ENCODE measurements around the gene NFS1. TPM values are rescaled to one million over a fixed set of nuclear protein-coding genes. Genes with fewer than 3 reads are reported as not detected.

NFS1 gene
- polyA plus RNA-seq, 1 of the 3 experiments (the other 2 are of a cell fraction) = 75.6 TPM

- Histone ChIP-seq H3K79me2 (ENCODE audit: insufficient read depth) (peaks cover 100% of the 10 kb centered on the region), H3K9me3 (no peaks in the 10 kb centered on the region), H4K20me1 (ENCODE audit: insufficient read depth) (peaks cover 100% of the 10 kb centered on the region), H3K9me2 (no peaks in the 10 kb centered on the region), H3K27me3 (ENCODE audit: insufficient read depth) (no peaks in the 10 kb centered on the region), H3K9ac (no peak overlapping the region), H2AFZ (ENCODE audit: low read depth) (no peak overlapping the region), H3K27ac (ENCODE audit: low read depth in 2 of 2, low read length in 1 of 2) (no peak overlapping the region), H3K4me1 (ENCODE audit: control insufficient read depth in 1 of 2, insufficient read depth in 2 of 2, low read depth in 1 of 2, low read length in 1 of 2) (peaks cover 3% of the 10 kb centered on the region in 2 experiments; a peak in 2 of 4 replicates), H3F3A (replicated peaks; ENCODE audit: insufficient read depth) (peaks cover 24% of the 10 kb centered on the region), H3K4me3 (ENCODE audit: low read depth in 2 of 2, low read length in 1 of 2) (no peak overlapping the region), H3K4me2 (no peak overlapping the region), H3K36me3 (replicated peaks in 1 of 2; ENCODE audit: control insufficient read depth in 1 of 2, insufficient read depth in 2 of 2, low read length in 1 of 2) (peaks cover 57 to 65% of the 10 kb centered on the region in 2 experiments)
- 97% methylated on average over 9 of the region's 9 CpGs for WGBS (ENCODE audit: low lambda C conversion rate)
- POLR2A ChIA-PET = no interaction called here
- TF ChIP-seq EP300 (IDR thresholded peaks at IDR 0.05; ENCODE audit: borderline replicate concordance in 1 of 2, low read depth in 1 of 2, low read length in 1 of 2) = no peak
- no peak for TF ChIP-seq RCOR1 (IDR thresholded peaks at IDR 0.05; ENCODE audit: low read length)
- TF ChIP-seq POLR2AphosphoS5 (IDR thresholded peaks at IDR 0.05; ENCODE audit: low read depth, low read length) = no peak
- TF ChIP-seq YY1 (IDR thresholded peaks at IDR 0.05; ENCODE audit: low read depth) = no peak
- TF ChIP-seq SMC3 (IDR thresholded peaks at IDR 0.05; ENCODE audit: low read depth, low read length) = no peak
- TF ChIP-seq USF2 (IDR thresholded peaks at IDR 0.05; ENCODE audit: borderline replicate concordance, low read depth, low read length) = no peak
- no peak for TF ChIP-seq USF1 (IDR thresholded peaks at IDR 0.05; ENCODE audit: borderline replicate concordance, low read depth)
- no peak for TF ChIP-seq MEF2A (IDR thresholded peaks at IDR 0.05; ENCODE audit: borderline replicate concordance, low read depth)
- TF ChIP-seq SIN3A (IDR thresholded peaks at IDR 0.05; ENCODE audit: borderline replicate concordance, low read depth, low read length) = no peak
- TF ChIP-seq NFIC (IDR thresholded peaks at IDR 0.05; ENCODE audit: borderline replicate concordance) = no peak
- DNase-seq = no peak
- CTCF ChIA-PET = interaction anchor here (1.1 kb wide), 1 partner anchor 18 kb away, joined by 3 read pairs; no protein-coding TSS in a partner anchor
Measured at GRCh38 chr20:35654415-35654814, 44.7 kb downstream of the NFS1 start.

- no peak overlapping the region for H3K9ac ChIP-seq
- no peak overlapping the region for H2AFZ ChIP-seq (ENCODE audit: low read depth)
- peaks cover 61 to 65% of the 10 kb centered on the region in 2 experiments for H3K36me3 ChIP-seq (replicated peaks in 1 of 2; ENCODE audit: control insufficient read depth in 1 of 2, insufficient read depth in 2 of 2, low read length in 1 of 2)
- H3K4me1 ChIP-seq (ENCODE audit: control insufficient read depth in 1 of 2, insufficient read depth in 2 of 2, low read depth in 1 of 2, low read length in 1 of 2) = peaks cover 3% of the 10 kb centered on the region in 2 experiments; a peak in 2 of 4 replicates
- H3K4me2 ChIP-seq = no peak overlapping the region
- DNase-seq = no peak
- H3F3A ChIP-seq (replicated peaks; ENCODE audit: insufficient read depth) = peaks cover 24% of the 10 kb centered on the region
- peaks cover 100% of the 10 kb centered on the region for H4K20me1 ChIP-seq (ENCODE audit: insufficient read depth)
- POLR2A ChIA-PET = no interaction called here
- no peak overlapping the region for H3K27ac ChIP-seq (ENCODE audit: low read depth in 2 of 2, low read length in 1 of 2)
- no peaks in the 10 kb centered on the region for H3K9me2 ChIP-seq
- TF ChIP-seq SIN3A (IDR thresholded peaks at IDR 0.05; ENCODE audit: borderline replicate concordance, low read depth, low read length) (no peak), EP300 (IDR thresholded peaks at IDR 0.05; ENCODE audit: borderline replicate concordance in 1 of 2, low read depth in 1 of 2, low read length in 1 of 2) (no peak), CTCF (IDR thresholded peaks at IDR 0.05) (no peak), TCF12 (IDR thresholded peaks at IDR 0.05) (no peak), JUND (IDR thresholded peaks at IDR 0.05) (no peak), MEF2A (IDR thresholded peaks at IDR 0.05; ENCODE audit: borderline replicate concordance, low read depth) (no peak), EZH2phosphoT487 (IDR thresholded peaks at IDR 0.05; ENCODE audit: borderline replicate concordance, low read depth) (no peak), MXI1 (IDR thresholded peaks at IDR 0.05; ENCODE audit: low read depth, low read length) (no peak), FOXM1 (IDR thresholded peaks at IDR 0.05; ENCODE audit: low read depth) (no peak), TAF1 (IDR thresholded peaks at IDR 0.05; ENCODE audit: borderline replicate concordance, low read depth, low read length) (no peak), ELF1 (IDR thresholded peaks at IDR 0.05) (no peak), USF1 (IDR thresholded peaks at IDR 0.05; ENCODE audit: borderline replicate concordance, low read depth) (no peak)
- CTCF ChIA-PET = interaction anchor here (1.1 to 1.7 kb wide), 2 partner anchors 17 to 37 kb away, joined by 3 to 5 read pairs; no protein-coding TSS in a partner anchor
- WGBS (ENCODE audit: low lambda C conversion rate) = 97% methylated on average over 4 of the region's 4 CpGs
- H3K4me3 ChIP-seq (ENCODE audit: low read depth in 2 of 2, low read length in 1 of 2) = no peak overlapping the region
- no peaks in the 10 kb centered on the region for H3K9me3 ChIP-seq
- H3K79me2 ChIP-seq (ENCODE audit: insufficient read depth) = peaks cover 100% of the 10 kb centered on the region
- H3K27me3 ChIP-seq (ENCODE audit: insufficient read depth) = no peaks in the 10 kb centered on the region
Measured at GRCh38 chr20:35653893-35654292, 45.3 kb downstream of the NFS1 start.
